Heart right ventricle (tissue), 16 donors: Measurements from ENCODE around the gene NMT1. TPM values are rescaled to one million over a fixed set of nuclear protein-coding genes. Genes with fewer than 3 reads are reported as not detected.

Source experiments
- ATAC-seq, 8 donors: fragments of 200-7000 bp; cut with Tn5 transposase; one replicate each; pipeline ENCODE4 v1.9.1; 2020; ENCODE audit warnings: mild to moderate bottlenecking in 8 of 8, moderate library complexity in 8 of 8, moderate number of reproducible peaks in 1 of 8
- DNase-seq, 2 donors: peaks; one replicate each; pipeline ENCODE4 v3.0.0-alpha.2; 2020
- H3K27ac ChIP-seq, 10 donors: fragments of 200-600 bp; sonication (generic) in 2 of 10; one replicate each; pipeline versions ENCODE4 v1.5.0 to v1.8.0; 2020 to 2022; ENCODE audit warnings: mild to moderate bottlenecking in 3 of 10
- H3K27me3 ChIP-seq, 7 donors: fragments of 200-600 bp; one replicate each; pipeline ENCODE4 v1.8.0; 2021 to 2022; ENCODE audit warnings: mild to moderate bottlenecking in 2 of 7
- H3K36me3 ChIP-seq, 9 donors: fragments of 200-600 bp; sonication (generic) in 1 of 9; one replicate each; pipeline versions ENCODE4 v1.5.0 to v1.8.0; 2020 to 2022; ENCODE audit warnings: mild to moderate bottlenecking in 2 of 9
- H3K4me1 ChIP-seq, 9 donors: fragments of 200-600 bp; sonication (generic) in 1 of 9; one replicate each; pipeline versions ENCODE4 v1.5.0 to v1.8.0; 2020 to 2022; ENCODE audit warnings: mild to moderate bottlenecking in 4 of 9
- H3K4me3 ChIP-seq, 10 donors: fragments of 200-600 bp; sonication (generic) in 2 of 10; one replicate each; pipeline versions ENCODE4 v1.5.0 to v1.8.0; 2020 to 2022; ENCODE audit warnings: mild to moderate bottlenecking in 7 of 10, moderate library complexity in 2 of 10
- H3K9me3 ChIP-seq, 11 donors: fragments of 200-600 bp in 10 of 11; sonication (generic) in 2 of 11; one replicate each; pipeline versions ENCODE4 v1.5.0 to v1.8.0; 2013 to 2022; ENCODE audit warnings: mild to moderate bottlenecking in 2 of 11, control low read depth in 1 of 11, moderate library complexity in 1 of 11
- CTCF ChIP-seq, 9 donors: fragments of 200-600 bp; sonication (generic) in 2 of 9; IDR thresholded peaks; one replicate each; pipeline versions ENCODE4 v1.5.0 to v1.8.0; 2021 to 2022; ENCODE audit warnings: antibody characterized with exemption in 9 of 9, mild to moderate bottlenecking in 5 of 9, moderate library complexity in 1 of 9
- WGBS, 2 donors: extraction: QIAGEN DNeasy Blood & Tissue Kit; methylation state at CpG; one replicate each; pipeline ENCODE4 v1.1.7; 2013; ENCODE audit warnings: inconsistent platforms in 1 of 2; 5-methylcytosine and 5-hydroxymethylcytosine counted together
- intact Hi-C, 10 donors: fragments of 100-400 bp; cut with DNase I; formaldehyde crosslinking; loops; one replicate each; pipeline versions ENCODE4 v1.11.1 to v1.14.2; 2022
- microRNA-seq, 2 donors: library from miRNA; unstranded; fragments of <30 nt; microRNA quantifications; one replicate each; pipeline ENCODE4 v1.2.0, GENCODE V29; 2021
- polyA plus RNA-seq, 2 donors: library from polyadenylated mRNA; stranded (reverse); fragments of 200-250 nt; gene quantifications; one replicate each; pipeline ENCODE4 v1.2.3, GENCODE V29; 2013
- total RNA-seq, 10 donors: library from RNA; stranded (reverse); fragmentation: NEBNext Ultra II Directional in 3 of 10; extraction: Animal tissue kit (Norgen Biotek cat#: 25700) in 3 of 10; gene quantifications; one replicate each; pipeline versions ENCODE4 v1.2.1 to v1.2.4, GENCODE V29; 2021 to 2023
- donor health status: Arrhythmogenic right ventricular cardiomyopathy.
- donor health status: ischemic (EF 13 %, LVEDD 7.1; RV severe dilation, severe dysfunction).
- donor health status: healthy with polysubstance abuse.
- donor health status: DM: no; HTN: yes; CAD: no.
- donor health status: DM: no; HTN: no; CAD: no.
- donor health status: ischemic (EF 25% LVEDD 6.9; RV normal size, moderate dysfunction).
- donor health status: ischemic (EF 25% LVEDD 5.7; RV mildly dilated, moderate dysfunction).
- donor health status: healthy.
- donor health status: DM: yes; HTN: yes; CAD: no.
- donor health status: Ischemic cardiomyopathy.
- donor health status: ischemic (EF 35%, LVEDD 5.7; RV mildly dilated, moderate dysfunction).
- donor health status: nonischemic (EF 11% LVEDD 7.7; RV severe dilation, severe dysfunction).
- donor health status: DM: yes; HTN: yes; CAD: no.
- donor health status: PGD.
- donor health status: ischemic (EF 29% LVEDD 5.4; RV normal size, mild dysfunction).
- donor health status: nonischemic (EF 23%, LVEDD 6.1; RV moderate dilation, normal function).

The NMT1 gene
- total and polyA plus RNA-seq, 12 donors, result 40.9 to 110 (median 72.6) TPM

GRCh38 chr17:45155029-45155428, 93.9 kb downstream of the NMT1 start:
- H3K4me3 ChIP-seq, result no peak overlapping the region
- DNase-seq (no peak), ATAC-seq (no peak)
- whole genome bisulfite sequencing, 2 donors, result 94 to 95% methylated on average over 4 of the region's 4 CpGs
- TF ChIP-seq CTCF (IDR thresholded peaks at IDR 0.05), result no peak
- no peaks in the 10 kb centered on the region for H3K9me3 ChIP-seq
- H3K27ac ChIP-seq, result peak overlapping the region in 3 of 10 donors; percentile 26 to 48 (median 39)
- H3K27me3 ChIP-seq, result no peaks in the 10 kb centered on the region
- peaks cover 0 to 7% (median 0%) of the 10 kb centered on the region in 9 donors for H3K36me3 ChIP-seq
- H3K4me1 ChIP-seq, result peaks cover 17 to 82% (median 67%) of the 10 kb centered on the region in 9 donors
- intact Hi-C loops, result no loop called here

GRCh38 chr17:45155483-45155882, 94.4 kb downstream of the NMT1 start:
- Histone ChIP-seq H3K27ac (peak overlapping the region in 4 of 10 donors; percentile 3 to 48 (median 32)), H3K9me3 (no peaks in the 10 kb centered on the region), H3K4me3 (no peak overlapping the region), H3K27me3 (no peaks in the 10 kb centered on the region), H3K4me1 (peaks cover 17 to 86% (median 68%) of the 10 kb centered on the region in 9 donors), H3K36me3 (peaks cover 0 to 7% (median 0%) of the 10 kb centered on the region in 9 donors)
- no peak for TF ChIP-seq CTCF (IDR thresholded peaks at IDR 0.05)
- no peak for DNase-seq
- ATAC-seq, result no peak
- intact Hi-C loops, result no loop called here
- 85 to 94% methylated on average over 2 of the region's 2 CpGs for WGBS, 2 donors

GRCh38 chr17:45156242-45156641, 95.1 kb downstream of the NMT1 start:
- peak overlapping the region in 1 of 10 donors; percentile 48 for H3K27ac ChIP-seq
- intact Hi-C loops, result no loop called here
- H3K27me3 ChIP-seq, result no peaks in the 10 kb centered on the region
- WGBS, 2 donors, result 92 to 97% methylated on average over 3 of the region's 3 CpGs
- peaks cover 0 to 7% (median 0%) of the 10 kb centered on the region in 9 donors for H3K36me3 ChIP-seq
- peaks cover 16 to 78% (median 60%) of the 10 kb centered on the region in 9 donors for H3K4me1 ChIP-seq
- no peak for DNase-seq
- H3K9me3 ChIP-seq, result no peaks in the 10 kb centered on the region
- TF ChIP-seq CTCF (IDR thresholded peaks at IDR 0.05), result no peak
- no peak overlapping the region for H3K4me3 ChIP-seq
- ATAC-seq, result no peak

Small RNAs within 50 kb of the gene (microRNA-seq; reads per million reads assigned to microRNA genes)
- gene MIR6784, result 0.51 to 1.2 reads per million in 2 donors

Other genes with a start within 250 kb of the NMT1 start
- gene GJC1, start 231.0 kb upstream of the NMT1 start, total RNA-seq, result 10 to 100 TPM; 13.9 to 41.5 (median 23.8) TPM
- 10 to 100 TPM; 10.9 to 17.0 TPM for gene GJC1, start 231.0 kb upstream of the NMT1 start, polyA plus RNA-seq
- 10 to 100 TPM in 4 of 10 donors, 1 to 10 TPM in 6; 4.7 to 26.6 (median 8.1) TPM for gene HIGD1B, start 213.4 kb upstream of the NMT1 start, total RNA-seq
- 10 to 100 TPM; 24.3 to 61.9 TPM for gene HIGD1B, start 213.4 kb upstream of the NMT1 start, polyA plus RNA-seq
- gene EFTUD2, start 161.9 kb upstream of the NMT1 start, total RNA-seq, result 10 to 100 TPM; 52.3 to 78.2 (median 62.9) TPM
- gene EFTUD2, start 161.9 kb upstream of the NMT1 start, polyA plus RNA-seq, result 10 to 100 TPM; 21.6 to 54.5 TPM
- 1 to 10 TPM; 3.1 to 8.6 (median 7.4) TPM for gene GFAP, start 145.8 kb upstream of the NMT1 start, total RNA-seq
- gene GFAP, start 145.8 kb upstream of the NMT1 start, polyA plus RNA-seq, result 1 to 10 TPM; 2.1 to 6.1 TPM
- gene KIF18B, start 113.5 kb upstream of the NMT1 start, total RNA-seq, result 1 to 10 TPM in 3 of 10 donors, under 1 TPM in 6, not detected in 1; 0.11 to 4.3 (median 0.20) TPM
- gene KIF18B, start 113.5 kb upstream of the NMT1 start, polyA plus RNA-seq, result under 1 TPM; 0.04 to 0.80 TPM
- gene C1QL1, start 93.0 kb upstream of the NMT1 start, total RNA-seq, result 10 to 100 TPM in 2 of 10 donors, 1 to 10 TPM in 5, under 1 TPM in 3; 0.37 to 25.6 (median 1.1) TPM
- 10 to 100 TPM in 1 of 2 donors, 1 to 10 TPM in 1; 2.2 to 12.7 TPM for gene C1QL1, start 93.0 kb upstream of the NMT1 start, polyA plus RNA-seq
- gene DCAKD, start 9.7 kb upstream of the NMT1 start, total RNA-seq, result 10 to 100 TPM; 28.1 to 46.2 (median 32.7) TPM
- gene DCAKD, start 9.7 kb upstream of the NMT1 start, polyA plus RNA-seq, result 10 to 100 TPM; 21.1 to 22.9 TPM
- gene PLCD3, start 71.2 kb downstream of the NMT1 start, total RNA-seq, result 100 to 1,000 TPM in 9 of 10 donors, 10 to 100 TPM in 1; 87.2 to 188 (median 115) TPM
- gene PLCD3, start 71.2 kb downstream of the NMT1 start, polyA plus RNA-seq, result 10 to 100 TPM; 44.6 to 72.3 TPM
- gene ACBD4, start 74.4 kb downstream of the NMT1 start, total RNA-seq, result 1 to 10 TPM; 6.1 to 9.7 (median 7.3) TPM
- gene ACBD4, start 74.4 kb downstream of the NMT1 start, polyA plus RNA-seq, result 10 to 100 TPM in 1 of 2 donors, 1 to 10 TPM in 1; 4.2 to 16.7 TPM
- gene HEXIM1, start 87.2 kb downstream of the NMT1 start, total RNA-seq, result 10 to 100 TPM; 17.0 to 37.4 (median 20.1) TPM
- gene HEXIM1, start 87.2 kb downstream of the NMT1 start, polyA plus RNA-seq, result 10 to 100 TPM in 1 of 2 donors, 1 to 10 TPM in 1; 8.4 to 11.0 TPM
- 10 to 100 TPM in 1 of 10 donors, 1 to 10 TPM in 9; 4.6 to 10.3 (median 6.3) TPM for gene HEXIM2, start 100.6 kb downstream of the NMT1 start, total RNA-seq
- 1 to 10 TPM; 3.0 to 6.4 TPM for gene HEXIM2, start 100.6 kb downstream of the NMT1 start, polyA plus RNA-seq
- 10 to 100 TPM in 5 of 10 donors, 1 to 10 TPM in 5; 6.3 to 28.7 (median 9.8) TPM for gene FMNL1, start 160.6 kb downstream of the NMT1 start, total RNA-seq
- 10 to 100 TPM in 1 of 2 donors, 1 to 10 TPM in 1; 5.3 to 11.1 TPM for gene FMNL1, start 160.6 kb downstream of the NMT1 start, polyA plus RNA-seq
- gene SPATA32, start 200.8 kb downstream of the NMT1 start, total RNA-seq, result under 1 TPM in 2 of 10 donors, not detected in 8; 0.13 to 0.16 TPM
- not detected for gene SPATA32, start 200.8 kb downstream of the NMT1 start, polyA plus RNA-seq